ENCODE results near the gene PRKAR1A.

DNA sequence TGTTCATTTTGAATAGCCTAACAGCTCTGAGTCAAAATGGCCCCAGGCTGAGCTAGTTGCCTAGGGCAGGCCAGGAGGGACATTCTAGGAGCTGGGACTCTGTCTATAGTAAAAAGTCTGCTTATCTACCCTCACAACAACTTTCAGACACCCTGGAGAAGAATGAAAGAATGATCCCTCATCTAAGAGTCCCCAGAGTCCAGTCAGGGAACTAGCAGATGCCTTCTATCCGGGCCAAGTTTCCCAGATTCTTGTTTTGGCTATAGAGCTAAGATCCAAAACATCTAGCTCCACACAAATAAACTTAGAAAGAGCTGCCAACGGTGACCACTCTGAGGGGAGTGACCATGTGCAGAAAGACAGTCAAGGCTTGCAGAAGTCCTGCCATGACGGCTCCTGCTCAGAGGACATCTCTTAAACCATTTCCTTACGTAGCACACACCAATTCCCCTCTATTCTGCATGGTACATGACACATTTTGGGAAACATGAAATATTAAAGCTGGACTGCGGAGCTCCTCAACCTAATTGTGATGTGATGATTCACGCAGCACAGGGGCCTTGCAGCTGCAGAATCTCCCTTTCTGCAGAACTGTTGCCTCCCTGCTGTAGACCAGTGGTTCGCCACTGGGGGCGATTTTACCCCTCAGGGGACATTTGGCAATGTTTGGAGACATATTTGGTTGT is 64.7 kb downstream of the PRKAR1A start:
- TF ChIP-seq, protein P1, sequence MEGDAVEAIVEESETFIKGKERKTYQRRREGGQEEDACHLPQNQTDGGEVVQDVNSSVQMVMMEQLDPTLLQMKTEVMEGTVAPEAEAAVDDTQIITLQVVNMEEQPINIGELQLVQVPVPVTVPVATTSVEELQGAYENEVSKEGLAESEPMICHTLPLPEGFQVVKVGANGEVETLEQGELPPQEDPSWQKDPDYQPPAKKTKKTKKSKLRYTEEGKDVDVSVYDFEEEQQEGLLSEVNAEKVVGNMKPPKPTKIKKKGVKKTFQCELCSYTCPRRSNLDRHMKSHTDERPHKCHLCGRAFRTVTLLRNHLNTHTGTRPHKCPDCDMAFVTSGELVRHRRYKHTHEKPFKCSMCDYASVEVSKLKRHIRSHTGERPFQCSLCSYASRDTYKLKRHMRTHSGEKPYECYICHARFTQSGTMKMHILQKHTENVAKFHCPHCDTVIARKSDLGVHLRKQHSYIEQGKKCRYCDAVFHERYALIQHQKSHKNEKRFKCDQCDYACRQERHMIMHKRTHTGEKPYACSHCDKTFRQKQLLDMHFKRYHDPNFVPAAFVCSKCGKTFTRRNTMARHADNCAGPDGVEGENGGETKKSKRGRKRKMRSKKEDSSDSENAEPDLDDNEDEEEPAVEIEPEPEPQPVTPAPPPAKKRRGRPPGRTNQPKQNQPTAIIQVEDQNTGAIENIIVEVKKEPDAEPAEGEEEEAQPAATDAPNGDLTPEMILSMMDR (IDR thresholded peaks at IDR 0.05) = peak in 1 of 12 donors; percentile 7
- no peak for TF ChIP-seq POLR2A (IDR thresholded peaks at IDR 0.05)
